ENCODE results near the gene CLIC2. TPM values are rescaled to one million over a fixed set of nuclear protein-coding genes. Genes with fewer than 3 reads are reported as not detected.
A peak's percentile ranks its signal among the peaks of the same experiment; 100 is the strongest.

Gene CLIC2
- total RNA-seq, 4 donors from 2014 or later: 55.8 to 78.3 (median 71.8) TPM

DNA sequence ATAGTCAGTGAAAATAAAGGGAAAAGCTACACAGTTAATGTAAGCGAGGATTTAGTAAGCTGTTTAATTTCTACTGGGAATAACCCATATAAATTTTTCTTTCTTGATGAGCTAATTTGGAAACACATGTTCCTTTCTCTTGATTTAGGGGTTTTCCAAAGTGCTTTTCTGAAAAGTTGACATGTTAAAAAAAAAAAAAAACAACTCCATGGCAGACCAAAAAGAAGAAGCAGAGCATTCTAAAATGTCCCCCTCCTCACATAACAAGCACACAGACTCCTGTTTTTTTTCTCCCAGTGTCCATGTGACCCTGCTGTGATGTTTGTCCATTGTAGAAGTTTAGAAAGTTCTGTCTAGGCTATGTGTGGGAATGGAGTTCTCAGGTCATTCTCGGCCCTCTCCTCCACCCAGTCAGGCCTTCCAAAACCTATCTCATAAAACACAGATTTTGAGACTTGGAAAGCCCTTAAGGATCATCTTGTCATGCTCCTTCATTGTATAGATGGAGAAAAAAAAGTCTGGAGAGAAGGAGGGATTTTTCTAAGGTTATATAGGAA, 792 bp downstream of the CLIC2 start:
- Histone ChIP-seq H3K9me3 (no peaks in the 10 kb centered on the region), H3K27ac (peak overlapping the region; percentile 9 to 81 (median 79)), H3K27me3 (no peaks in the 10 kb centered on the region), H3K36me3 (no peaks in the 10 kb centered on the region), H3K4me3 (replicated peaks in 1 of 3) (peak overlapping the region in 2 of 3 donors; percentile 22 to 25), H3K4me1 (peaks cover 0 to 9% of the 10 kb centered on the region in 2 donors)
- WGBS, 2 donors: 42 to 48% methylated on average over 2 of the region's 2 CpGs
- no peak for DNase-seq
- TF ChIP-seq, protein P1, sequence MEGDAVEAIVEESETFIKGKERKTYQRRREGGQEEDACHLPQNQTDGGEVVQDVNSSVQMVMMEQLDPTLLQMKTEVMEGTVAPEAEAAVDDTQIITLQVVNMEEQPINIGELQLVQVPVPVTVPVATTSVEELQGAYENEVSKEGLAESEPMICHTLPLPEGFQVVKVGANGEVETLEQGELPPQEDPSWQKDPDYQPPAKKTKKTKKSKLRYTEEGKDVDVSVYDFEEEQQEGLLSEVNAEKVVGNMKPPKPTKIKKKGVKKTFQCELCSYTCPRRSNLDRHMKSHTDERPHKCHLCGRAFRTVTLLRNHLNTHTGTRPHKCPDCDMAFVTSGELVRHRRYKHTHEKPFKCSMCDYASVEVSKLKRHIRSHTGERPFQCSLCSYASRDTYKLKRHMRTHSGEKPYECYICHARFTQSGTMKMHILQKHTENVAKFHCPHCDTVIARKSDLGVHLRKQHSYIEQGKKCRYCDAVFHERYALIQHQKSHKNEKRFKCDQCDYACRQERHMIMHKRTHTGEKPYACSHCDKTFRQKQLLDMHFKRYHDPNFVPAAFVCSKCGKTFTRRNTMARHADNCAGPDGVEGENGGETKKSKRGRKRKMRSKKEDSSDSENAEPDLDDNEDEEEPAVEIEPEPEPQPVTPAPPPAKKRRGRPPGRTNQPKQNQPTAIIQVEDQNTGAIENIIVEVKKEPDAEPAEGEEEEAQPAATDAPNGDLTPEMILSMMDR (IDR thresholded peaks at IDR 0.05): no peak
- peak in 1 of 2 donors; percentile 18 for TF ChIP-seq POLR2A (IDR thresholded peaks at IDR 0.05)
- intact Hi-C loops (cut with DNase I): no loop called here

- peaks cover 0 to 9% of the 10 kb centered on the region in 2 donors for H3K4me1 ChIP-seq
- DNase-seq: no peak
- no peak for TF ChIP-seq POLR2A (IDR thresholded peaks at IDR 0.05)
- TF ChIP-seq, protein P1 (IDR thresholded peaks at IDR 0.05): no peak
- H3K27me3 ChIP-seq: no peaks in the 10 kb centered on the region
- no peak overlapping the region for H3K4me3 ChIP-seq (replicated peaks in 1 of 3)
- no peaks in the 10 kb centered on the region for H3K36me3 ChIP-seq
- H3K9me3 ChIP-seq: no peaks in the 10 kb centered on the region
- intact Hi-C loops (cut with DNase I): no loop called here
- WGBS, 2 donors: 65 to 73% methylated on average over 2 of the region's 2 CpGs
- no peak overlapping the region for H3K27ac ChIP-seq
Measured at GRCh38 chrX:155330992-155331391, 3.4 kb downstream of the CLIC2 start.

- no peaks in the 10 kb centered on the region for H3K27me3 ChIP-seq
- H3K27ac ChIP-seq: no peak overlapping the region
- H3K36me3 ChIP-seq: no peaks in the 10 kb centered on the region
- no peaks in the 10 kb centered on the region for H3K9me3 ChIP-seq
- H3K4me1 ChIP-seq: no peaks in the 10 kb centered on the region
- WGBS, 2 donors: 74 to 76% methylated on average over 4 of the region's 4 CpGs
- no peak overlapping the region for H3K4me3 ChIP-seq (replicated peaks in 1 of 3)
- DNase-seq: no peak
- TF ChIP-seq, protein P1 (IDR thresholded peaks at IDR 0.05): no peak
- TF ChIP-seq POLR2A (IDR thresholded peaks at IDR 0.05): no peak
- intact Hi-C loops (cut with DNase I): no loop called here
Measured at GRCh38 chrX:155329293-155329692, 5.1 kb downstream of the CLIC2 start.

DNA sequence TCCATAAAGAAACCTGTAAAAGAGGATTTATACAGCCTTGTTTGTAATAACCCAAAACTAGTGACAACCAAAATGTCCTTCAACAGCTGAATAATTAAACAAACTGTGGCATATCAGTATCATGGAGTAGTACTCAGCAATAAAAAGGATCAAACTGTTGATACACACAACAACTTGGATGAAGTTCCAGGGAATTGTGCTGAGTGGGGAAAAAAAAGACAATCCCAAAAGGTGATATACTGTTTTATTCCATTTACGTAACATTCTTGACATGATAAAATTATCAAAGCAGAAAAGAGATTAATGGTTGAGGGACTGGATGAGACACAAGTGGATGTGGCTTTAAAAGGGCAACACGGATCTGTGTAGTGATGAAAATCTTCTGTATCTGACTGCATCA, 7.8 kb downstream of the CLIC2 start:
- intact Hi-C loops (cut with DNase I): no loop called here
- DNase-seq: no peak

GRCh38 chrX:155314260-155314659, 20.2 kb downstream of the CLIC2 start:
- no peak for DNase-seq

More for the DNA sequence above, 7.8 kb downstream of the CLIC2 start:
- H3K27ac ChIP-seq: no peak overlapping the region
- no peaks in the 10 kb centered on the region for H3K9me3 ChIP-seq
- TF ChIP-seq, protein P1 (IDR thresholded peaks at IDR 0.05): no peak
- TF ChIP-seq POLR2A (IDR thresholded peaks at IDR 0.05): no peak
- WGBS, 2 donors: 83 to 94% methylated on average over 2 of the region's 2 CpGs
- no peak overlapping the region for H3K4me3 ChIP-seq (replicated peaks in 1 of 3)
- H3K27me3 ChIP-seq: no peaks in the 10 kb centered on the region
- no peaks in the 10 kb centered on the region for H3K4me1 ChIP-seq
- no peaks in the 10 kb centered on the region for H3K36me3 ChIP-seq

More at GRCh38 chrX:155314260-155314659, 20.2 kb downstream of the CLIC2 start:
- no peaks in the 10 kb centered on the region for H3K4me1 ChIP-seq
- TF ChIP-seq, protein P1 (IDR thresholded peaks at IDR 0.05): no peak
- TF ChIP-seq POLR2A (IDR thresholded peaks at IDR 0.05): no peak
- H3K27me3 ChIP-seq: no peaks in the 10 kb centered on the region
- no peak overlapping the region for H3K4me3 ChIP-seq (replicated peaks in 1 of 3)
- WGBS, 2 donors: 72 to 93% methylated on average over 5 of the region's 5 CpGs
- no peaks in the 10 kb centered on the region for H3K36me3 ChIP-seq
- intact Hi-C loops (cut with DNase I): no loop called here
- no peak overlapping the region for H3K27ac ChIP-seq
- H3K9me3 ChIP-seq: no peaks in the 10 kb centered on the region

All from thyroid gland (tissue), 4 donors.